Retinal pigment epithelial cell (primary cell): Measurements from ENCODE around the gene EXOSC7.

Experiments used
- DNase-seq: peaks from one replicate; pipeline ENCODE4 v3.0.0-alpha.2; 2010; ENCODE audit warnings: low read depth
- H3K4me3 ChIP-seq: 2 replicates; pipeline ENCODE4 v1.5.1; 2011; ENCODE audit warnings: mild to moderate bottlenecking, low read length, control low read depth, moderate library complexity
- CTCF ChIP-seq: conservative IDR thresholded peaks from 2 replicates; pipeline ENCODE4 v1.5.1; 2011; ENCODE audit warnings: low read depth, low read length, control low read depth, inconsistent platforms

Gene EXOSC7

GRCh38 chr3:45009868-45010267 lies 33.8 kb downstream of the EXOSC7 start:
- no peak for TF ChIP-seq CTCF
- H3K4me3 ChIP-seq: no peak overlapping the region
- DNase-seq: no peak

DNA sequence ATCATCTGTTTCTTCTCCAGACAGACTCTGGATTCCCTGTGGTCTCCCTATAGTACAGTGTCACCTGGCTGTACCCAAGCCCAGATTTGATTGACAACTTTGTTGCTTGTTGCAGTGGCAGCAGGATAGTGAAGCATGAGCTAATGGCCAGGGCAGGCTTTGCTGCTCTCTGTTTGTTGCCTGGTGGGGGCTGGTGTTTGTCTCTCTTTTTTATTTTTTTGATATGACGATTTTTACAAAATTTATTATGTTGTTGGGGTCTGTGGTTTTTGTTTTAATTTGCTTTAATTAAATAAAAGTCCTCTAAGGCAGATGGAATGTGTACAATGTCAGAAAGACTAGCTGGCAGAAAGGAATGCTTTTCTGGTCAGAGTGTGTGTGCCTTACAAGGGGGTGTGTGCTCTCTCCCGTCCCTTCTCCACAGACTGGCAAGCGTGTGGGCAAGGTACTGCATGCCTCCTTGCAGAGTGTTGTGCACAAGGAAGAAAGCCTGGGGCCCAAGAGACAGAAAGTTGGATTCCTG lies 34.8 kb downstream of the EXOSC7 start:
- DNase-seq: no peak
- TF ChIP-seq CTCF: no peak
- no peak overlapping the region for H3K4me3 ChIP-seq

DNA sequence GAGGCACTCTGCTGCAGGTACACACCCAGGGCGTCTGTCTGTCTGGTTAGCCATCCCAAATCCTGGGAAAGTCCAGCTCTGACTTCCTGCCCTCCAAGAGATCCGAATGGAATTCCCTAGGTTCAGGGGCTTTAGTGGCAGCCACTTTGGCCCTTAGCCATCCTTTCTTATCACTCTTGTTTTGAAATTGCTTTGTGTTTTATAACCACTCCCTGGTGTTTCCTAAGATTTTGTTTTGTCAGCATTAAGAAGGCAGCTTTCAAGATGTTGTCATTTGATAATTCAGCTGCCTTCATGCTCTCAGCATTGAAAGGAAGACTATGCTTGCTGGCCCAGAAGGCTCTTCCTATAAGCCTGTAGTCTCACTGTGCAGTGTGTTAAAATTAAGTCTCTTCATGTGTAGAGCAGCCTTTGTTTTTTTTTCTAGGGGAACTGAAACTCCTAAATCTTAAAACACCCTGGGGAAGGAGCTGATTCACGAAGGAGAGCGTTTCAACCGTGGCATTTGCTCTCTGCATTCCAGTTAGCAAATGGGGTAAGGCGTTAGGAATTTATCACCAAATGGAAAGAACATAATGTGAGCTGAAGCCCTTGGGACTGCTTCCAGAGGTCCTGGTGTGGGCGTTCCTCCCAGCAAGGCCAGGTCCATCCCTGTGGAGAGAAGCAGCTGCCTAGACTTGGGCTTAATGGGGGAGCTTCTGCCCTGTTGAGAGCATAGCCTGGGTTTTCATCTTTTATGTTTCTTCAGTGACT lies 35.9 kb downstream of the EXOSC7 start:
- DNase-seq: no peak
- no peak for TF ChIP-seq CTCF
- H3K4me3 ChIP-seq: no peak overlapping the region

DNA sequence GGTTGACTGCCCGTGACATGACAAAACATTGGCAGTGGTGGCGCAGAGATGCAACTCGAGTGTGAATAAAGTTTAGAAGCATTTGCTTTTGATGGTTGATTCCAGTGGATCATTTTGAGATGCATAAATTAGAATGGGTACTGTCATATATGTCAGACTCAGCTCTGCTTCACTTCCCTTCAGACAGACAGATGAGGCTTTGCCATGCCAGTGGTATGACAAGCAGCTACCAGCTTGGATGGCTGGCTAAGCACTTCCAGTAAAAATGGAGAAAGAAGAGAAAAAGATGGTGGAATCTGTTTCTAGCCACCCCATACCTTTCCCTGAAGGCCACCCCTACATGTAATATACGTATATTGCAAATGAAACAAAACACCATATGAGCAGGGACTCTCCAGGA lies 36.5 kb downstream of the EXOSC7 start:
- DNase-seq: no peak
- no peak overlapping the region for H3K4me3 ChIP-seq
- no peak for TF ChIP-seq CTCF

GRCh38 chr3:45016916-45017315 lies 40.9 kb downstream of the EXOSC7 start:
- no peak for DNase-seq
- H3K4me3 ChIP-seq: no peak overlapping the region
- no peak for TF ChIP-seq CTCF

DNA sequence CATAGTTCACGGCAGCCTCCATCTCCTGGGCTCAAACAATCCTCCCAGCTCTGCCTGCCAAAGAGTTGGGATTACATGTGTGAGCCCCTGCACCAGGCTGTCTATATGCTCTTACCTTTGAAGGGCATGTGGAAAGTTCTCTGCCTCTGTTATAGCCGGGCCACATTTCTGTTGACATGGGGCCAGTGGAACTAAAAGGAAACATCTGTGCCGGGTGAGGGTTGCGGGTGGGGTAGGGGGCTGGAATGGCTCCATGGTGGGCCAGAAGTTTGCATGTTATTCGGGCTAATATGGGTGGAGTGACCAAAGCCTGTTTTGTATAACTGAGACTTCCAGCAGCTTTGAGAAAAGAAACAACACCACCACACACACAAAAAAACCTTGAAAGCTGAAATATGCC lies 41.8 kb downstream of the EXOSC7 start:
- TF ChIP-seq CTCF: no peak
- no peak overlapping the region for H3K4me3 ChIP-seq
- DNase-seq: no peak

DNA sequence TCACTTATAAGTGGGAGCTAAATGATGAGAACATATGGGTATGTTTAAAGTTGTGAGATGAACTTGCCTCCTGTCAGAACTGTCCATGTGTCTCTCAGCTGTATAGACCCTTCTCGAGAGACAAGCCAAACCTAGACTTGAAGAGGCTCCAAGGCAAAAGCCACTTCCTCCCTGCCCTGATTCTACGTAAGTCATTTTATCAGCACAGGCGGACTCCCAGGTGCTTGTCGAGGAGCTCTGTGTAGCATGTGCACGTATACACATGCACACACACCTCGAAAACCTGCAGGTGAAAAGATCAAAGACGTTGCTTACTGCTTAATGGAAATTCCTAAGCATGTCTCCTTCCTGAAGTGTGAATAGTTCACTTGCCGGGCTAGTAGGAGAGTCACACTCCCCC lies 44.5 kb downstream of the EXOSC7 start:
- TF ChIP-seq CTCF: no peak
- H3K4me3 ChIP-seq: no peak overlapping the region
- no peak for DNase-seq
